Neuronal stem cell (in vitro differentiated cells): ENCODE data around the gene MAP6D1.

ENCODE experiments used
- DNase-seq: peaks from one replicate; pipeline ENCODE4 v3.0.0-alpha.2; 2013; ENCODE audit warnings: low spot score
- H2AFZ ChIP-seq: one replicate; pipeline ENCODE4 v1.6.1; 2013; ENCODE audit warnings: mild to moderate bottlenecking, low read length, inconsistent platforms
- H2AK5ac ChIP-seq: 2 replicates; pipeline ENCODE4 v1.6.1; 2013; ENCODE audit warnings: low read depth, mild to moderate bottlenecking, inconsistent platforms, low read length, moderate library complexity, mixed read lengths
- H2BK120ac ChIP-seq: 2 replicates; pipeline ENCODE4 v1.6.1; 2013; ENCODE audit warnings: low read depth, mild to moderate bottlenecking, inconsistent platforms, low read length, moderate library complexity, mixed read lengths
- H2BK12ac ChIP-seq: one replicate; pipeline ENCODE4 v1.6.1; 2013; ENCODE audit warnings: low read length, inconsistent platforms
- H2BK15ac ChIP-seq: 2 replicates; pipeline ENCODE4 v1.6.1; 2013; ENCODE audit warnings: mild to moderate bottlenecking, low read length, inconsistent platforms, mixed read lengths
- H2BK5ac ChIP-seq: one replicate; pipeline ENCODE4 v1.6.1; 2013; ENCODE audit warnings: inconsistent platforms, mild to moderate bottlenecking, low read length, moderate library complexity
- H3K14ac ChIP-seq: one replicate; pipeline ENCODE4 v1.6.1; 2013; ENCODE audit warnings: low read length, inconsistent platforms
- H3K18ac ChIP-seq: 2 replicates; pipeline ENCODE4 v1.6.1; 2013; ENCODE audit warnings: low read length, inconsistent platforms
- H3K23ac ChIP-seq: 2 replicates; pipeline ENCODE4 v1.6.1; 2013; ENCODE audit warnings: low read depth, mild to moderate bottlenecking, mixed read lengths, low read length, inconsistent platforms; ENCODE audit not compliant: poor library complexity
- H3K27ac ChIP-seq: replicated peaks from 3 replicates; pipeline ENCODE4 v1.5.1; 2013; ENCODE audit warnings: low read length, inconsistent platforms
- H3K27me3 ChIP-seq, 3 experiments: 2 replicates each; pipeline ENCODE4 v1.6.1; 2013; ENCODE audit warnings: low read length in 3 of 3, mild to moderate bottlenecking in 2 of 3, inconsistent platforms in 1 of 3, low read depth in 1 of 3, mixed read lengths in 1 of 3, moderate library complexity in 1 of 3; ENCODE audit not compliant: control insufficient read depth in 3 of 3, insufficient read depth in 3 of 3
- H3K36me3 ChIP-seq, 2 donors: replicated peaks in 1 of 2; 2 replicates each; pipeline ENCODE4 v1.6.1; 2013; ENCODE audit warnings: low read length in 2 of 2; ENCODE audit not compliant: control insufficient read depth in 2 of 2, insufficient read depth in 2 of 2
- H3K4ac ChIP-seq: 2 replicates; pipeline ENCODE4 v1.6.1; 2013; ENCODE audit warnings: inconsistent platforms, mild to moderate bottlenecking, low read length, moderate library complexity
- H3K4me1 ChIP-seq, 2 donors: 1 replicate in 1 of 2; 2 replicates in 1 of 2; pipeline ENCODE4 v1.6.1; 2013; ENCODE audit warnings: low read length in 2 of 2, low read depth in 1 of 2; ENCODE audit not compliant: control insufficient read depth in 2 of 2, insufficient read depth in 1 of 2
- H3K4me2 ChIP-seq: one replicate; pipeline ENCODE4 v1.6.1; 2013; ENCODE audit warnings: mild to moderate bottlenecking, low read length, inconsistent platforms; ENCODE audit not compliant: insufficient read depth, poor library complexity, severe bottlenecking
- H3K4me3 ChIP-seq, 2 donors: 2 replicates each; pipeline ENCODE4 v1.5.1; 2013; ENCODE audit warnings: low read length in 2 of 2, mild to moderate bottlenecking in 2 of 2, inconsistent platforms in 1 of 2, moderate library complexity in 1 of 2
- H3K79me1 ChIP-seq: one replicate; pipeline ENCODE4 v1.6.1; 2013; ENCODE audit warnings: low read depth, mild to moderate bottlenecking, inconsistent platforms, low read length, moderate library complexity
- H3K9ac ChIP-seq: one replicate; pipeline ENCODE4 v1.6.1; 2013; ENCODE audit warnings: mild to moderate bottlenecking, low read depth, low read length, inconsistent platforms; ENCODE audit not compliant: poor library complexity
- H3K9me3 ChIP-seq, 2 donors: replicated peaks in 1 of 2; 2 replicates each; pipeline versions ENCODE3 to v1.6.1; 2013; ENCODE audit warnings: low read length in 2 of 2, mild to moderate bottlenecking in 2 of 2, inconsistent platforms in 1 of 2, low read depth in 1 of 2, mixed read lengths in 1 of 2, moderate library complexity in 1 of 2; ENCODE audit not compliant: control insufficient read depth in 2 of 2, insufficient read depth in 1 of 2
- H4K8ac ChIP-seq: one replicate; pipeline ENCODE4 v1.6.1; 2013; ENCODE audit warnings: low read depth, mild to moderate bottlenecking, inconsistent platforms, low read length, moderate library complexity
- H4K91ac ChIP-seq: one replicate; pipeline ENCODE4 v1.6.1; 2013; ENCODE audit warnings: low read length, low read depth, mild to moderate bottlenecking, inconsistent platforms; ENCODE audit not compliant: poor library complexity
- WGBS, 2 donors: extraction: QIAGEN DNeasy Blood & Tissue Kit; methylation state at CpG; one replicate each; pipeline ENCODE4 v1.1.7; 2013; ENCODE audit warnings: missing lambda C conversion rate in 2 of 2, mixed read lengths in 1 of 2; ENCODE audit not compliant: insufficient read length in 2 of 2, insufficient replicate concordance in 1 of 2; ENCODE audit errors: extremely low coverage in 2 of 2; 5-methylcytosine and 5-hydroxymethylcytosine counted together

MAP6D1 gene

DNA sequence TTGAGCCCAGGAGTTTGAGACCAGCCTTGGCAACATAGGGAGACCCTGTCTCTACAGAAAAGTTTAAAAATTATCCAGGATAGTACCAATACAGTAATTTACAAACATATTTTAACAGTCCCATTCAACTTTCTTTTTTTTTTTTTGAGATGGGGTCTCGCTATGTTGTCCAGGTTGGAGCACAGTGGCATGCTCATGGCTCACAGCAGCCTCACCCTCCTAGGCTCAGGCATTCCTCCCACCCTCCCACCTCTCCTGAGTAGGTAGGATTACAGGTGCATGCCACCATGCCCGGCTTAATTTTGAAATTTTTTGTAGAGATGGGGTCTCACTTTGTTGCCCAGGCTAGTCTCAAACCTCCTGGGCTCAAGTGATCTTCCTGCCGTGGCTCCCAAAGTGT, 12.5 kb upstream of the MAP6D1 start:
- Histone ChIP-seq H3K23ac (no peak overlapping the region), H2BK15ac (no peak overlapping the region), H2AK5ac (no peak overlapping the region), H2BK5ac (no peak overlapping the region), H3K4ac (no peak overlapping the region), H3K9ac (no peak overlapping the region), H4K91ac (no peak overlapping the region), H3K27ac (no peak overlapping the region), H3K14ac (no peak overlapping the region), H3K36me3 (peaks cover 16 to 76% of the 10 kb centered on the region in 2 donors), H3K4me2 (no peak overlapping the region), H3K18ac (no peak overlapping the region), H3K4me1 (peaks cover 0 to 10% of the 10 kb centered on the region in 2 donors), H2AFZ (no peak overlapping the region), H3K9me3 (no peaks in the 10 kb centered on the region), H4K8ac (no peak overlapping the region), H2BK120ac (no peak overlapping the region), H2BK12ac (no peak overlapping the region), H3K4me3 (no peak overlapping the region), H3K27me3 (no peaks in the 10 kb centered on the region), H3K79me1 (no peaks in the 10 kb centered on the region)
- WGBS, 2 donors: no CpG with 5 or more reads among the region's 3 CpGs
- DNase-seq: no peak

- Histone ChIP-seq H3K27ac (no peak overlapping the region), H3K36me3 (peaks cover 20 to 77% of the 10 kb centered on the region in 2 donors)
Observed at GRCh38 chr3:183837390-183837789, 12.0 kb upstream of the MAP6D1 start.

DNA sequence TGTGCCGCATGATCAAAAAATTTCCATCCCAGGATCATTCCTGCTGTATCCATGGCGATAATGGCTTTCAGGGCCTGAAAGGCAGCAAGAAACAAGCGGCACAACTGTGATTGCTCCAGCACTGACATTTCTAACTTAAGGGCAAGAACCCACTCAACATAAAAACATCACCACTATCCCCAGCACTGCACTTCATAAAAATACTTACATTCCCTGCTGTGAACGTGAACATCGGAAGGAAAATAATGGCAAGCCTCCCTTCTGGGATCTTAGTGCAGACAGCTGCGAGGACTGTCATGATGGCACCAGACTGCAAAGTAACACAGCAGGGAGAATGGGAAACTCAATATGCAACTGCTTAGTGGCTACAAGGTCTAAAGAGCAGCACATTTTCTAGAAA, 8.1 kb upstream of the MAP6D1 start:
- Histone ChIP-seq H3K9me3 (no peaks in the 10 kb centered on the region), H3K23ac (no peak overlapping the region), H2BK5ac (no peak overlapping the region), H3K36me3 (peaks cover 13 to 69% of the 10 kb centered on the region in 2 donors), H3K4ac (no peak overlapping the region), H3K27me3 (no peaks in the 10 kb centered on the region), H3K27ac (no peak overlapping the region), H3K18ac (no peak overlapping the region), H3K4me2 (no peak overlapping the region), H3K4me3 (no peak overlapping the region), H4K91ac (no peak overlapping the region), H3K79me1 (no peaks in the 10 kb centered on the region), H2AK5ac (no peak overlapping the region), H4K8ac (no peak overlapping the region), H2BK120ac (no peak overlapping the region), H2AFZ (no peak overlapping the region), H3K4me1 (peaks cover 0 to 11% of the 10 kb centered on the region in 2 donors), H2BK12ac (no peak overlapping the region), H2BK15ac (no peak overlapping the region), H3K9ac (no peak overlapping the region), H3K14ac (no peak overlapping the region)
- WGBS, 2 donors: no CpG with 5 or more reads among the region's 6 CpGs
- no peak for DNase-seq

More at GRCh38 chr3:183837390-183837789, 12.0 kb upstream of the MAP6D1 start:
- H3K4me1 ChIP-seq: peaks cover 0 to 11% of the 10 kb centered on the region in 2 donors
- no peak overlapping the region for H4K91ac ChIP-seq
- H3K18ac ChIP-seq: no peak overlapping the region
- H2AK5ac ChIP-seq: no peak overlapping the region
- no peak overlapping the region for H3K4me2 ChIP-seq
- no peak overlapping the region for H3K9ac ChIP-seq
- no peaks in the 10 kb centered on the region for H3K9me3 ChIP-seq
- no peak overlapping the region for H3K4ac ChIP-seq
- no peaks in the 10 kb centered on the region for H3K27me3 ChIP-seq
- H3K4me3 ChIP-seq: no peak overlapping the region
- no peak for DNase-seq
- no peak overlapping the region for H2BK5ac ChIP-seq
- no peak overlapping the region for H3K14ac ChIP-seq
- H3K23ac ChIP-seq: no peak overlapping the region
- no peak overlapping the region for H2BK12ac ChIP-seq
- no peak overlapping the region for H2BK120ac ChIP-seq
- no peak overlapping the region for H2AFZ ChIP-seq
- no peak overlapping the region for H2BK15ac ChIP-seq
- no peak overlapping the region for H4K8ac ChIP-seq
- WGBS, 2 donors: no CpG with 5 or more reads among the region's 9 CpGs
- no peaks in the 10 kb centered on the region for H3K79me1 ChIP-seq

GRCh38 chr3:183830187-183830586, 4.8 kb upstream of the MAP6D1 start:
- Histone ChIP-seq H2BK15ac (no peak overlapping the region), H2BK5ac (no peak overlapping the region), H3K4me2 (no peak overlapping the region), H3K36me3 (peaks cover 11 to 61% of the 10 kb centered on the region in 2 donors), H3K14ac (no peak overlapping the region), H3K27me3 (no peaks in the 10 kb centered on the region), H4K91ac (no peak overlapping the region), H3K4me1 (peaks cover 2 to 11% of the 10 kb centered on the region in 2 donors), H2AK5ac (no peak overlapping the region), H3K4ac (no peak overlapping the region), H2AFZ (no peak overlapping the region), H4K8ac (no peak overlapping the region), H3K9ac (no peak overlapping the region), H2BK120ac (no peak overlapping the region), H2BK12ac (no peak overlapping the region), H3K18ac (no peak overlapping the region), H3K9me3 (no peaks in the 10 kb centered on the region), H3K4me3 (no peak overlapping the region), H3K79me1 (no peaks in the 10 kb centered on the region), H3K23ac (no peak overlapping the region), H3K27ac (no peak overlapping the region)
- WGBS, 2 donors: no CpG with 5 or more reads among the region's 9 CpGs
- no peak for DNase-seq
